Sigmoid colon (tissue), 4 donors: ENCODE data around the gene FCHSD2.

Source experiments
- POLR2AphosphoS5 ChIP-seq, 4 donors: sonication (generic); formaldehyde crosslinking; IDR thresholded peaks; one replicate each; pipeline ENCODE4 v1.6.1; 2017; ENCODE audit warnings: antibody characterized with exemption in 4 of 4
- TF ChIP-seq, protein P1 (sequence below), 4 experiments: fragments of 450-650 bp in 3 of 4; fragments of 200-600 bp in 1 of 4; IDR thresholded peaks; one replicate each; pipeline ENCODE4 v1.5.1; 2016 to 2019; ENCODE audit warnings: antibody characterized with exemption in 4 of 4, mild to moderate bottlenecking in 3 of 4, moderate library complexity in 2 of 4

GRCh38 chr11:73001615-73002014, 140.5 kb downstream of the FCHSD2 start:
- TF ChIP-seq, protein P1, sequence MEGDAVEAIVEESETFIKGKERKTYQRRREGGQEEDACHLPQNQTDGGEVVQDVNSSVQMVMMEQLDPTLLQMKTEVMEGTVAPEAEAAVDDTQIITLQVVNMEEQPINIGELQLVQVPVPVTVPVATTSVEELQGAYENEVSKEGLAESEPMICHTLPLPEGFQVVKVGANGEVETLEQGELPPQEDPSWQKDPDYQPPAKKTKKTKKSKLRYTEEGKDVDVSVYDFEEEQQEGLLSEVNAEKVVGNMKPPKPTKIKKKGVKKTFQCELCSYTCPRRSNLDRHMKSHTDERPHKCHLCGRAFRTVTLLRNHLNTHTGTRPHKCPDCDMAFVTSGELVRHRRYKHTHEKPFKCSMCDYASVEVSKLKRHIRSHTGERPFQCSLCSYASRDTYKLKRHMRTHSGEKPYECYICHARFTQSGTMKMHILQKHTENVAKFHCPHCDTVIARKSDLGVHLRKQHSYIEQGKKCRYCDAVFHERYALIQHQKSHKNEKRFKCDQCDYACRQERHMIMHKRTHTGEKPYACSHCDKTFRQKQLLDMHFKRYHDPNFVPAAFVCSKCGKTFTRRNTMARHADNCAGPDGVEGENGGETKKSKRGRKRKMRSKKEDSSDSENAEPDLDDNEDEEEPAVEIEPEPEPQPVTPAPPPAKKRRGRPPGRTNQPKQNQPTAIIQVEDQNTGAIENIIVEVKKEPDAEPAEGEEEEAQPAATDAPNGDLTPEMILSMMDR (IDR thresholded peaks at IDR 0.05), result no peak
- no peak for TF ChIP-seq POLR2AphosphoS5 (IDR thresholded peaks at IDR 0.05)
